GM12874 (cell line): ENCODE data around the gene DIS3L2.

Experiments
- CTCF ChIP-seq: IDR thresholded peaks from 2 replicates; pipeline ENCODE4 v1.5.1; 2011; ENCODE audit warnings: low read depth, mild to moderate bottlenecking, control low read depth, low read length, moderate library complexity; ENCODE audit not compliant: insufficient read depth

Gene DIS3L2

GRCh38 chr2:232218778-232219495 is 257.4 kb downstream of the DIS3L2 start:
- TF ChIP-seq CTCF = no peak

- no peak for TF ChIP-seq CTCF
These were observed 258.0 kb downstream of the DIS3L2 start for GRCh38 chr2:232219496-232219870.

- TF ChIP-seq CTCF = no peak
These were observed 258.4 kb downstream of the DIS3L2 start for GRCh38 chr2:232219932-232220331.

- no peak for TF ChIP-seq CTCF
These were observed 263.9 kb downstream of the DIS3L2 start for GRCh38 chr2:232225429-232225828.

- no peak for TF ChIP-seq CTCF
These were observed 264.4 kb downstream of the DIS3L2 start for GRCh38 chr2:232225895-232226294.

- TF ChIP-seq CTCF = no peak
These were observed 266.8 kb downstream of the DIS3L2 start for GRCh38 chr2:232228332-232228731.

- no peak for TF ChIP-seq CTCF
These were observed 267.7 kb downstream of the DIS3L2 start for GRCh38 chr2:232228971-232229894.
